SW480 (cell line): ENCODE measurements around the gene ANKRD55.
"Not testable (repeated sequence)": the region's sequence is repeated elsewhere in the genome, so short reads cannot be mapped to it uniquely, and the experiment has no call there.

Source experiments
- DNase-seq: peaks from one replicate; pipeline ENCODE4 v3.0.0-alpha.2; 2016; ENCODE audit warnings: low spot score

The ANKRD55 gene

GRCh38 chr5:56207537-56207936 lies 25.6 kb downstream of the ANKRD55 start:
- no peak for DNase-seq

GRCh38 chr5:56206126-56206910 lies 26.8 kb downstream of the ANKRD55 start:
- no peak for DNase-seq

DNA sequence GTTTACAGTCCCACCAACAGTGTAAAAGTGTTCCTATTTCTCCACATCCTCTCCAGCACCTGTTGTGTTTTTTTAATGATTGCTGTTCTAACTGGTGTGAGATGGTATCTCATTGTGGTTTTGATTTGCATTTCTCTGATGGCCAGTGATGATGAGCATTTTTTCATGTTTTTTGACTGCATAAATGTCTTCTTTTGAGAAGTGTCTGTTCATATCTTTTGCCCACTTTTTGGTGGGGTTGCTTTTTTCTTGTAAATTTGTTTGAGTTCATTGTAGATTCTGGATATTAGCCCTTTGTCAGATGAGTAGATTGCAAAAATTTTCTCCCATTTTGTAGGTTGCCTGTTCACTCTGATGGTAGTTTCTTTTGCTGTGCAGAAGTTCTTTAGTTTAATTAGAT lies 29.2 kb downstream of the ANKRD55 start:
- not testable (repeated sequence) for DNase-seq

GRCh38 chr5:56202483-56202882 lies 30.6 kb downstream of the ANKRD55 start:
- DNase-seq, result no peak

GRCh38 chr5:56201762-56202261 lies 31.3 kb downstream of the ANKRD55 start:
- DNase-seq, result not testable (repeated sequence)

DNA sequence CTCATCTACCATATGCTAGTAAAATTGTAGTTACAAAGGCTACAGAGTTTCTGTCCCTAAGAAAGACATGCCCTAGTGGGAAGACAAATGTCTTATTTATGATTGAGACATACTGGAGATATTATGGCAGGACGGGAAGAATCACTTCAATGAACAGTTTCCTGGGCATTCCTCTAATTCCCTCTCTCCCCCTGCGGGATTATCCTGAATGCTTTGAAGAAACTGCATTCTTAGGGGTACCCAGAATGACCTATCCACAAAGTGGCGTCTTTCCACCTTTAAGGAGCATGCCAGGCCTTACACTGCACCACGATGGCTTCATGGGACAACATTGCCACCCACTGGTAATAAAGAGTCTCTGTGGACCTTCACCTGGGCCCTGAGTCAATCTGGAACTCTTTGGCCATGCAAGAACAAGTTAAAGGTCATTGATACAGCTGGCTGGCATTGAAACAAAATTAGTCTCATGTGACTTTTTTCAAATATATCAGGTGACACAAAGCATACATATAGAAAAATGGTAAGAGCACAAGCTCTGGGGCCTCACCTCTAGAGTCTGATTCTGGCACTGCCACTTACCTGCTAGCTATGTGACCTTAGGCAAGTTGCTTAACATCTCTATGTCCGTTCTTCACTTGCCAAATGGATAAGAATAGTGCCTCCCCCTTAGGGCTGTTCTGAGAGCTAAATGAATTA lies 32.0 kb downstream of the ANKRD55 start:
- DNase-seq, result peak; percentile 75

GRCh38 chr5:56195016-56195415 lies 38.1 kb downstream of the ANKRD55 start:
- DNase-seq, result no peak

GRCh38 chr5:56192246-56192645 lies 40.9 kb downstream of the ANKRD55 start:
- no peak for DNase-seq

DNA sequence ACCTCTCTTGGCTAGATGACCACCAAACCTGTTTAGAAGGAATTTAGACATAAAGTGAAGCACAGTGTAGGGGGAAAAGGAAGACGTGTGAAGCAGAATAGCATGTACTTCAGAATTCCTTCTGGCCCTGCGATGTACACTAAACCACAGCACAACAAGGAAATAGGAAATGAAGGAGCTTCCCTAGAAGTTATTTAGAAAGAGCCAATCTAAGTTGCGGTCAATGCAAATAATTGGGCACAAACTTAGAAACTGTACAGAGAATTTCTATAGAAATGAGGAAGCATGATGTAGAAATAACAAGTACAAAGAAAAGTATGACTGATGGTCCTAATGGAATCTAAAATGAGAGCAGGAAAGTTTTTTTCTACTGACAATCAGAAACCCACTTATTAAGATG lies 41.5 kb downstream of the ANKRD55 start:
- no peak for DNase-seq

GRCh38 chr5:56190497-56190896 lies 42.6 kb downstream of the ANKRD55 start:
- DNase-seq, result no peak

DNA sequence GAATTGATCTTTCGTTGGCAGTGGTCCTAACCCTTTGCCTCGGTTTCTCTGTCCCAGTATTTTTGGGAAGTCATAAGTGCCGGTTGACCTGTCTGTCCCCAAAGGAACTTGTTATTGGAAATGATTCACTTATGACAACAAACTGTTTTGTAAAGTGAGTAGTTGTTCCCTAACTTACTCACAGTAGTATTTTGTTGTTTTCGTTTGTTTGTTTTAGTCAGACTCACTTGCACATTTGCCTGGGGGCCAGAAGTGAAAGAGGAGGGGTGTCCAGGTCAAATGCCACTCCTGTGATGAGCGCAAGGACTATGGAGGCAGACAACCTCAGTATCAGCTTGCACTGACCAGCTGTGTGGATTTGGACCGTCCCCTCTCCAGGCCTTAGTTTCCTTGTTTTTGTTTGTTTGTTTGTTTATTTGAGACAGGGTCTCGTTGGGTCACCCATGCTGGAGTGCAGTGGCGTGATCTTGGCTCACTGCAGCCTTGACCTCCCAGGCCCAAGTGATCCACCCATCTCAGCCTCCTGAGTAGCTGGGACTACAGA lies 47.3 kb downstream of the ANKRD55 start:
- no peak for DNase-seq

DNA sequence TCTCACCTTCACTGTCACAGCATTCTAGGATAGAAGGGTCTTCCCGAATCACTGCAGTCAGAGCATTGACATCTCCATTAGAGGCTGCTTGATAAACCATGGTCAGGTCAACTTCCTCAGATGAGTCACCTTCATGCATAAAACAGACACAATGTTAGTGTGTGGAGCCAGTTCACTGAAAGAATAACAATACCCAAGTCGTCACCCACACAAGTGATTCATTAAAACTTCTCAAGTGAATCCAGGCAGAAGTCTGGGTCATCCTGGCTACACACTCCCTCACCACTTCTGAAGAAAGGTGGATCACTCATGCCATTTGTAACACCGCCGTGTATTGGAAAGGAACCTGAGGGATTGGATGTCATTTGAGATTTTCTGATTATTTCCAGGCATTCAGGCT lies 49.6 kb downstream of the ANKRD55 start:
- peak; percentile 76 for DNase-seq

- DNase-seq, result no peak
These were observed 53.7 kb downstream of the ANKRD55 start for GRCh38 chr5:56179442-56179841.

DNA sequence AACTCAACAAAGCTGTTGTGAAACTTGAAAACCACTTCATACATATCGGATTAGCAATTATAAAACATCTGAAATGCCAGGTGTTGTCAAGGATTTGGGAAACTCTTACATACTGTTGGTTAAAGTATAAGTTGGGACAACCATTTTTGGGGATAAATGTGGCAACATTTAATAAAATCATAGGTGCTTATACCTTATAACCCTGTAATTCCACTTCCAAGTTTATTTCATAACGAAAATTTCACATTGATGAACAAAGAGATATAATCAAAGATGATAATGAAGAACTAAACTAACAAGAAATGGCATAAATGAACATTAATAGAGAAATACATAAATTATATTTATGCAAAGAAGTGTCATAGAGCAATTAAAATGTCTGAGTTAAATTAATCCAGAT lies 54.3 kb downstream of the ANKRD55 start:
- DNase-seq, result no peak

DNA sequence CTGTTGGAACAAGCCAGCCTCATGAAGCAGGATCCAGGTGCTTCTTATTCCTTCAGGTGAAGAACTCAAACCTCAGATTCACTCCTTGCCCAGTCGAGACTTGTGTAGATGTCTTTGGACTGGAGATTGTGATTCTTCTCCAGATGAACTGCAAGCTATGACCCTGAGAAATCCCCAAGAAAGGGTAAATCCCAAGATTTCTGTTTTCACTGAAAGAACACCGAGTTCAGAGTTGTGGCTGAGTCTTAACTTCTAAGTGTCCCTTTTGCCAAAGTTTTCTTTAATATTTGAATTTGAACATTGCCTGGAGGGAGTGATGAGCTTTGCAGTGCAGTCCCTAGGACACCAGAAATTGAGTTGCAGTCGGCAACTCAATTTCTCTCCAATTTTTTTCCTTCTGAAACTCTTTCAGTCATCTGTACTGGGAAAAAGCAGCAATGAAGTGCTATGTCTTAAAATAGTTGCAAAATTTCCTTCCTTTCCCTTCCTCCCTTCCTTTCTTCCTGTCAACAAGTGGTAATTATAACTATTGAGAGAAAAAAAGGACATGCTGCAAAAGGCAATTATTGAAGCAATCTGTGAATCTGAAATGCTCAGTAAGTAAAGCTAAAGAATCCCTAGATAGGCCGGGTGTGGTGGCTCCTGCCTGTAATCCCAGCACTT lies 56.1 kb downstream of the ANKRD55 start:
- DNase-seq, result no peak

DNA sequence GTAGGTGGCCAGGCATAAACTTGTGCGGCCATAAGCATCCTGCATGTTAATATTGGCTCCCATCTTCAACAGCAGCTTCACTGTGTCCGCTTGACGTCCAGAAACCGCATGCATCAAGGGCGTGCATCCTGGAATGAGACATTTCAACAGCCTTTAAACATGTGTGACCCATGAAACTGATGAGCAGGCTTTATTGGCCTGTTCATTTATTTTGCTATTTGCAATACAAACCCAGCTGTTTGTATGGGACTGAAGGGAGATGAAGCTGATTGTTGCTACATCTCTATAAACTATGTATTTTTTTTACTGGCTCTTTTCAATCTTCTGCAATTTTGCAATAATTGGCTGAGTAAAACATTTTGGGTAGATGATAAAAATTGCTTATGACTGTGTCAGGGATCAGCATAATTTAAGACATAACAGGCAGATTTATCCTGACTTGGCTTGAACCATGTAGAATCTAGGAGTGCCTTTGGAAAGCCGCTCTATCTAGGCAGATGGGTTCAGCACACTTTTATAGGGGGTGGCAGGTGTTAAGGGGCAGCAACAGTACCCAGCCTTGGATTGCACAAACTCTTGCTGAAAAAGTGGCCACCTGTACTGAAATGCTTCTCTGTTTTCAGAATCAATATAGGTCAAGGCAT lies 56.9 kb downstream of the ANKRD55 start:
- DNase-seq, result no peak

DNA sequence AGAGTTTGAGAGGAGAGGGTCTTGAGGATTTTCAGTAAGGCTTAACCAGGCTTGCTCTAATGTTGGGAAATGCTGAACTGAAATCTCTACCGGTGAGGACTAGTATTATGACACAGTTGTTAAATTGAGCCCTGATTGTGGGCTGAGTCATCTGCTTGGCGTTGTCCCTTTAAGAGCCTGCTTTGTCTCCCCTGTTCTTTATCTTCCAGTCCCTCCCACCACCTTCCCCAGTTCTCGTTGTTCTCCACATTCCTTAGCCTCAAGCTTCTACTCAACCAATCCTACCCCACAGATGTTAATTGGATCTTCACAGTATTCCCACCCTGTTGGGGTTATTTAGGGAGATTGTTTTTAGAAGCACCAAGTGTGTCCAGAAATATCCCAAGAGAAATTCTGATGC lies 57.6 kb downstream of the ANKRD55 start:
- DNase-seq, result peak; percentile 54

DNA sequence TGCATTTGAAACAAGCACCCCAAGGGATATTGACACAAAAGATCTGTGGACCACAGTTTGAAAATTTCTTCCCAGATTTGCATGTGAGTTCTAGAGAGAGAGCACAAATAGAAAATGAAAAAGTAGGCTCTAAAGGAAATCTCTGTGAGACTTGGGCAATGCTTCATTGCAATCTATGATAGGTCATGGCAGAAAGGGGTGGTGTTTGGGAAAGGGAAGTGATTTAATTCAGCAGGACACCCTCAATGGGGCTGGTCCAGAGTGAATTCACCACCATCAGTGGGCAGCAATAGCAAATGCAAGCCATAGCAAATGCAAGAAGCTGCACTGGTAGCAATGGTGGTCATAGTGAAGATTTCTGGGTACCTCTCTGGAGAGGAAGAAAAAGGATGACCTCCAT lies 58.1 kb downstream of the ANKRD55 start:
- no peak for DNase-seq

GRCh38 chr5:56172241-56172640 lies 60.9 kb downstream of the ANKRD55 start:
- no peak for DNase-seq

GRCh38 chr5:56170557-56170956 lies 62.6 kb downstream of the ANKRD55 start:
- DNase-seq, result no peak

GRCh38 chr5:56169949-56170348 lies 63.2 kb downstream of the ANKRD55 start:
- no peak for DNase-seq

DNA sequence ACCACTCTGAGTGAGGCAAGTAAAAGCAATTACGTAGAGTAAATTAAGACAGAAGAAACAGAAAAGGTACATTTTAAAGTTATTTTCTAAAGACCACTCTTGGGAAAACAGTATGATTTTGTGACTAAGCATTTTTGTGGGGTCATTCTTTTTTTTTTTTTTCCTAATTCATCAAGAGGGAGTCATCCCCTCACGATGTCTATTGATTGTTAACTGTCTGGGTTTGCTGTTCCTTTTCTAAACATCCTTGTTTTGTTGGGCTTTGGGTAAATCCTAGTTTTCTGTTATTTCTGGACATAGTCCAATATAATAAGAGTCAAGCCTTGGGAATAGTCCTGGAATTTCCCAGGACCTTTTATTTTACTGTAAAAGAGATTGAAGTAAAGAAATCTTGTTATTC lies 63.8 kb downstream of the ANKRD55 start:
- no peak for DNase-seq
